H9 (cell line): Measurements from ENCODE around the gene ZFP69B. TPM values are rescaled to one million over a fixed set of nuclear protein-coding genes. Genes with fewer than 3 reads are reported as not detected.

Experiments
- DNase-seq: peaks from one replicate; pipeline ENCODE4 v3.0.0-alpha.2; 2017
- H2AFZ ChIP-seq: one replicate; pipeline ENCODE4 v1.6.1; 2013; ENCODE audit warnings: mild to moderate bottlenecking, low read length, control low read depth, moderate library complexity
- H2AK5ac ChIP-seq: 2 replicates; pipeline ENCODE4 v1.6.1; 2013; ENCODE audit warnings: low read length, control low read depth, mixed read lengths; ENCODE audit not compliant: insufficient read length
- H2BK120ac ChIP-seq: one replicate; pipeline ENCODE4 v1.6.1; 2013; ENCODE audit warnings: low read depth, mild to moderate bottlenecking, low read length, control low read depth, inconsistent platforms; ENCODE audit not compliant: poor library complexity, severe bottlenecking
- H2BK12ac ChIP-seq: 2 replicates; pipeline ENCODE4 v1.6.1; 2013; ENCODE audit warnings: low read length, control low read depth, mixed read lengths, low read depth; ENCODE audit not compliant: insufficient read length
- H2BK15ac ChIP-seq: 2 replicates; pipeline ENCODE4 v1.6.1; 2013; ENCODE audit warnings: low read depth, low read length, control low read depth
- H2BK20ac ChIP-seq: one replicate; pipeline ENCODE4 v1.6.1; 2013; ENCODE audit warnings: low read depth, mild to moderate bottlenecking, low read length, control low read depth, inconsistent platforms; ENCODE audit not compliant: poor library complexity, severe bottlenecking
- H2BK5ac ChIP-seq: 2 replicates; pipeline ENCODE4 v1.6.1; 2013; ENCODE audit warnings: low read length, control low read depth, mixed read lengths; ENCODE audit not compliant: insufficient read length
- H3K14ac ChIP-seq: 2 replicates; pipeline ENCODE4 v1.6.1; 2013; ENCODE audit warnings: low read length, control low read depth; ENCODE audit not compliant: insufficient read depth
- H3K18ac ChIP-seq: 2 replicates; pipeline ENCODE4 v1.6.1; 2013; ENCODE audit warnings: low read depth, mild to moderate bottlenecking, mixed read lengths, low read length, control low read depth; ENCODE audit not compliant: insufficient read length
- H3K23ac ChIP-seq: 2 replicates; pipeline ENCODE4 v1.6.1; 2013; ENCODE audit warnings: low read length, control low read depth, mixed read lengths, low read depth; ENCODE audit not compliant: insufficient read length
- H3K23me2 ChIP-seq: 2 replicates; pipeline ENCODE4 v1.6.1; 2013; ENCODE audit warnings: low read depth, mild to moderate bottlenecking, mixed read lengths, low read length, control low read depth; ENCODE audit not compliant: insufficient read length, poor library complexity, severe bottlenecking
- H3K27ac ChIP-seq: 2 replicates; pipeline ENCODE4 v1.5.1; 2013; ENCODE audit warnings: low read length, control low read depth, mixed read lengths, low read depth; ENCODE audit not compliant: insufficient read length
- H3K27me3 ChIP-seq: 2 replicates; pipeline ENCODE4 v1.6.1; 2013; ENCODE audit warnings: low read length, control low read depth, inconsistent platforms; ENCODE audit not compliant: insufficient read depth
- H3K4ac ChIP-seq: 2 replicates; pipeline ENCODE4 v1.6.1; 2013; ENCODE audit warnings: low read depth, mild to moderate bottlenecking, control low read depth, inconsistent platforms, low read length, moderate library complexity
- H3K4me1 ChIP-seq: 2 replicates; pipeline ENCODE4 v1.6.1; 2013; ENCODE audit warnings: low read length, control low read depth, inconsistent platforms; ENCODE audit not compliant: insufficient read depth
- H3K4me2 ChIP-seq: 2 replicates; pipeline ENCODE4 v1.6.1; 2013; ENCODE audit warnings: low read length, control low read depth, mixed read lengths; ENCODE audit not compliant: insufficient read length, insufficient read depth
- H3K56ac ChIP-seq: 2 replicates; pipeline ENCODE4 v1.6.1; 2013; ENCODE audit warnings: low read depth, mild to moderate bottlenecking, mixed read lengths, low read length, control low read depth; ENCODE audit not compliant: insufficient read length
- H3K79me1 ChIP-seq: 2 replicates; pipeline ENCODE4 v1.6.1; 2013; ENCODE audit warnings: low read depth, mild to moderate bottlenecking, moderate library complexity, low read length, control low read depth, inconsistent platforms; ENCODE audit not compliant: insufficient read depth, poor library complexity, severe bottlenecking
- H3K79me2 ChIP-seq: 2 replicates; pipeline ENCODE4 v1.6.1; 2013; ENCODE audit warnings: low read length, control low read depth, inconsistent platforms; ENCODE audit not compliant: insufficient read depth
- H3K9ac ChIP-seq: 2 replicates; pipeline ENCODE4 v1.6.1; 2013; ENCODE audit warnings: low read length, control low read depth, mixed read lengths; ENCODE audit not compliant: insufficient read length; ENCODE audit errors: extremely low read depth
- H3K9me3 ChIP-seq: one replicate; pipeline ENCODE4 v1.6.1; 2013; ENCODE audit warnings: low read depth, low read length, inconsistent platforms; ENCODE audit not compliant: control insufficient read depth
- H3T11ph ChIP-seq: one replicate; pipeline ENCODE4 v1.6.1; 2013; ENCODE audit warnings: mild to moderate bottlenecking, low read length, control low read depth, inconsistent platforms
- H4K20me1 ChIP-seq: one replicate; pipeline ENCODE4 v1.6.1; 2013; ENCODE audit not compliant: control insufficient read depth, insufficient read length, insufficient read depth
- H4K5ac ChIP-seq: 2 replicates; pipeline ENCODE4 v1.6.1; 2013; ENCODE audit warnings: low read depth, mild to moderate bottlenecking, mixed read lengths, low read length, control low read depth; ENCODE audit not compliant: insufficient read length
- H4K8ac ChIP-seq: replicated peaks from 2 replicates; pipeline ENCODE4 v1.6.1; 2013; ENCODE audit warnings: low read length, control low read depth, mixed read lengths, low read depth; ENCODE audit not compliant: insufficient read length
- H4K91ac ChIP-seq: 2 replicates; pipeline ENCODE4 v1.6.1; 2013; ENCODE audit warnings: low read depth, mild to moderate bottlenecking, moderate library complexity, mixed read lengths, low read length, control low read depth; ENCODE audit not compliant: insufficient read length
- H3K27ac Mint-ChIP-seq, 3 experiments: 2 replicates in 2 of 3; 3 replicates in 1 of 3; pipeline ENCODE4 v1.8.0; 2020 to 2021; ENCODE audit warnings: mixed read lengths in 3 of 3, mild to moderate bottlenecking in 1 of 3, moderate library complexity in 1 of 3
- H3K27me3 Mint-ChIP-seq: 2 replicates; pipeline ENCODE4 v1.8.0; 2021; ENCODE audit warnings: low read depth, mild to moderate bottlenecking, moderate library complexity, mixed read lengths
- H3K36me3 Mint-ChIP-seq, 3 experiments: 2 replicates in 2 of 3; 3 replicates in 1 of 3; pipeline ENCODE4 v1.8.0; 2020 to 2021; ENCODE audit warnings: low read depth in 3 of 3, mixed read lengths in 3 of 3; ENCODE audit not compliant: insufficient read depth in 1 of 3
- H3K4me1 Mint-ChIP-seq, 2 experiments: 2 replicates each; pipeline ENCODE4 v1.8.0; 2020; ENCODE audit warnings: mixed read lengths in 2 of 2
- H3K4me3 Mint-ChIP-seq, 2 experiments: 2 replicates in 1 of 2; 3 replicates in 1 of 2; pipeline ENCODE4 v1.8.0; 2020 to 2021; ENCODE audit warnings: mild to moderate bottlenecking in 2 of 2, mixed read lengths in 2 of 2, moderate library complexity in 1 of 2
- H3K9me3 Mint-ChIP-seq, 2 experiments: 2 replicates in 1 of 2; 3 replicates in 1 of 2; pipeline ENCODE4 v1.8.0; 2020; ENCODE audit warnings: mild to moderate bottlenecking in 2 of 2, mixed read lengths in 2 of 2, moderate library complexity in 1 of 2
- CTCF ChIP-seq: fragments of 200-600 bp; sonication (generic); conservative IDR thresholded peaks from 3 replicates; pipeline ENCODE4 v1.8.0; 2021; ENCODE audit warnings: antibody characterized with exemption, mild to moderate bottlenecking
- WGBS: extraction: QIAGEN DNeasy Blood & Tissue Kit; methylation state at CpG from one replicate; pipeline ENCODE4 v1.1.7; 2013; ENCODE audit warnings: missing lambda C conversion rate, low lambda C conversion rate, mixed read lengths; ENCODE audit not compliant: insufficient read length; ENCODE audit errors: extremely low coverage; 5-methylcytosine and 5-hydroxymethylcytosine counted together
- total RNA-seq: library from RNA; stranded (reverse); gene quantifications from 2 replicates; pipeline ENCODE4 v1.2.1, GENCODE V29; 2021

Gene ZFP69B
- total RNA-seq, 1 experiment from 2014 or later = 16.2 TPM

- no peaks in the 10 kb centered on the region for H3K79me2 ChIP-seq
- H2BK120ac ChIP-seq = no peak overlapping the region
- no peak overlapping the region for H3K18ac ChIP-seq
- H2AFZ ChIP-seq = no peak overlapping the region
- H3K56ac ChIP-seq = no peak overlapping the region
- H4K20me1 ChIP-seq = no peaks in the 10 kb centered on the region
- no peak overlapping the region for H3K4me2 ChIP-seq
- no peak overlapping the region for H2BK12ac ChIP-seq
- H2BK20ac ChIP-seq = no peak overlapping the region
- H3K9ac ChIP-seq = no peak overlapping the region
- Mint-ChIP-seq H3K4me3 (no peak overlapping the region), H3K27me3 (no peaks in the 10 kb centered on the region; the same call in 1 of the 2 replicates), H3K4me1 (peaks cover 5 to 12% of the 10 kb centered on the region in 2 experiments; a peak in 3 of 4 replicates), H3K27ac (no peak overlapping the region), H3K36me3 (no peaks in the 10 kb centered on the region), H3K9me3 (no peaks in the 10 kb centered on the region; a peak in 1 of 5 replicates)
- no peaks in the 10 kb centered on the region for H3K4me1 ChIP-seq
- H2BK5ac ChIP-seq = no peak overlapping the region
- no peaks in the 10 kb centered on the region for H3K23me2 ChIP-seq
- DNase-seq = no peak
- no peak overlapping the region for H3K14ac ChIP-seq
- no peak overlapping the region for H4K5ac ChIP-seq
- WGBS = no CpG with 5 or more reads among the region's 4 CpGs
- H3K4ac ChIP-seq = no peak overlapping the region
- no peak overlapping the region for H4K8ac ChIP-seq
- no peaks in the 10 kb centered on the region for H3K79me1 ChIP-seq
- H3T11ph ChIP-seq = no peak overlapping the region
- H2BK15ac ChIP-seq = no peak overlapping the region
- no peak overlapping the region for H4K91ac ChIP-seq
- H3K27me3 ChIP-seq = no peaks in the 10 kb centered on the region
- H3K23ac ChIP-seq = no peak overlapping the region
- TF ChIP-seq CTCF = no peak
- H2AK5ac ChIP-seq = no peak overlapping the region
- H3K27ac ChIP-seq = no peak overlapping the region
- no peaks in the 10 kb centered on the region for H3K9me3 ChIP-seq
Measured at GRCh38 chr1:40425198-40425597, 25.1 kb upstream of the ZFP69B start.
